KOPT-K1 (cell line): ENCODE data around the gene PPFIBP2.

ENCODE experiments used
- H3K27ac ChIP-seq: fragments of 200-600 bp; sonication (generic); 2 replicates; pipeline ENCODE4 v1.5.1; 2016; ENCODE audit warnings: antibody characterized with exemption, mild to moderate bottlenecking, low read depth, low read length; ENCODE audit not compliant: poor library complexity, severe bottlenecking
- H3K36me3 ChIP-seq: fragments of 200-600 bp; sonication (generic); 2 replicates; pipeline ENCODE4 v1.5.1; 2017; ENCODE audit warnings: antibody characterized with exemption, mild to moderate bottlenecking, low read length, moderate library complexity; ENCODE audit not compliant: insufficient read depth
- H3K9me3 ChIP-seq: fragments of 200-600 bp; sonication (generic); 2 replicates; pipeline ENCODE4 v1.5.1; 2017; ENCODE audit warnings: antibody characterized with exemption, low read length, mild to moderate bottlenecking; ENCODE audit not compliant: insufficient read depth, poor library complexity, severe bottlenecking

Gene PPFIBP2

GRCh38 chr11:7490535-7490934 lies 23.3 kb upstream of the PPFIBP2 start:
- Histone ChIP-seq H3K36me3 (no peaks in the 10 kb centered on the region), H3K9me3 (no peaks in the 10 kb centered on the region), H3K27ac (no peak overlapping the region)

GRCh38 chr11:7492253-7492652 lies 21.5 kb upstream of the PPFIBP2 start:
- Histone ChIP-seq H3K36me3 (no peaks in the 10 kb centered on the region), H3K9me3 (no peaks in the 10 kb centered on the region), H3K27ac (no peak overlapping the region)

DNA sequence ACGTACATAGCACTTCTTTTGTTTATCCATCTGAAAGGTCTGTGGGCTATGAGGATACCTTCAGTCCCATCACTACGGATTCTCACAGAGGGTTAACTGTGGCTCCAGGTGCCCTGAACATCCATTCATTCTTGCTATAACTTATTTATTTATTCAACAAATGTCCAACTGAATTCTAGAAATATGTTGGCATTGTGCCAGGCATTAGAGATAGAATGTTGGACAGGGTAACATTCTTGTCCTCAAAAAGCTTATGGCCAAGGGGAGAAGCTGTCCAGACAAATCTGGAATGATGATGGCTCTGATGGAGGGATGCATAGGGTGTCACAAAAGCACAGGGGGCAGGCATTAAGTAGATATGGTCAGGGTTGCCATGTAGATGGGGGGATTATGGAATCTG lies 20.1 kb upstream of the PPFIBP2 start:
- Histone ChIP-seq H3K27ac (no peak overlapping the region), H3K9me3 (no peaks in the 10 kb centered on the region), H3K36me3 (no peaks in the 10 kb centered on the region)

- Histone ChIP-seq H3K27ac (no peak overlapping the region), H3K36me3 (no peaks in the 10 kb centered on the region), H3K9me3 (no peaks in the 10 kb centered on the region)
Observed at GRCh38 chr11:7494086-7494745, 19.6 kb upstream of the PPFIBP2 start.

DNA sequence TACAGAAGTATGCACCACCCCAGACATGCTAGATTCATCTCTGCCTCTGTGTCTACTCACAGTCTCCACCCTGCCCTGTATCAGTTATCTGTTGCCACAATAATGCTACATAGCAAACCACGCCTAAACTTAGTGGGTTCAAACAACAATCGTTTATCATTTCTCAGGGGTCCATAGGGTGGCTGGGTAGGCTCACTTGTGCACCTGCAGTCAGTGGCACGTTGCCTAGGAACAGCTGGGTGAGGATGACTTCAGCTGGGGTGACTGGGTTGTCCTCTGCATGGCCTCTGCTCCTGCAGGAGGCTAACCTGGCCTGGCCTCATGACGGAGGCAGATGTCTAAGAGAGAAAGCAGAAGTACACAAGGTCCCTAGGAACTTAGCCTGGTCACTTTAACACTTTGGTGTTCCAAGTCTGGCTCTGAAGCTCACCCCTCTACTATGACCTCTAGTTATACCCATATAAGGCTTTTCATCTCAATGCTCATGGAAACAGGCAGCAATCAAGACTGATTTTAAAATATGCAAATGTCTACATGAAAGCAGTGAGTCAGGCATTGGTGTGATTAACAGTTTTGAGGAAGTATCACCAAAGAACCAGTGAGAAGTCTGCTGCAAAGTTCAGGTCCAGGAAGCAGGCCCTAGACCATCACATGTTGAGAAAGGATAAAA lies 17.8 kb upstream of the PPFIBP2 start:
- Histone ChIP-seq H3K36me3 (no peaks in the 10 kb centered on the region), H3K9me3 (no peaks in the 10 kb centered on the region), H3K27ac (no peak overlapping the region)

DNA sequence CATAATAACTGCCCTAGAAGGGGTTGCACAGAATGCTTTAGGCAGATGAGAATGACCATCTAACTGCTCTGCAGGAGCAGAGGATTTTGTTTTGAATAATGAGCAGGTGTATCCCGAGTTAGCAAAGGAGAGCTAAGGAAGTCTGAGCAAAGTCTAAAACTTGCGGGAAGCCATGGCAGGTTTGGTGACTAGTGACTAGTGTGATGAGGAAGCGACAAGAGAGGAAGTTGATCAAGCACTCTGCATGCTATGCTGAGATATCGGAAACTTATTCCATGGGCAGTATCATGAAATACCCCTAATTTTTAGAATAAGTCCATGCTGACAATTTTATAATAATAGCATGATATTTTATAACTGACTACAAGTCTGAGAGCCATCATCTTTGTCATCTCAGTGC lies 15.6 kb upstream of the PPFIBP2 start:
- no peaks in the 10 kb centered on the region for H3K9me3 ChIP-seq

DNA sequence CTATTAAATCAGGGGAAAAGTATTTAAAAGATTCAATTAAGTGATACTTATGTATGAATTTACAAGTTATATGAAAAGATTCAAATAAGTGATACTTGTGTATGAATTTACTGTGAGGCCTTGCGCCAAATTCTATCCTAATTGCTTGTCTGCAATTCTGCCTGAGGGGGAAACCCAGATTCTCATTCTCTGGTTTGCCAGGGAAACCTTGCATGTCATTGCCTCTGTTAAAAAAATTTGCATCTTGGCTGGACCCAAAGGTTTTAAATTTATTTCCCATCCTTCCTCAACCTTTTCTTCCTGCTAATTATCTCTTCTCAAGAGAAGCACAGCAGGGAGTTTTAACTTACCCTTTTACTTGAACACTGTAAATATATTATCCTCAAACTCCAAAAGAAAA lies 14.7 kb upstream of the PPFIBP2 start:
- no peaks in the 10 kb centered on the region for H3K36me3 ChIP-seq
- H3K27ac ChIP-seq: no peak overlapping the region
- H3K9me3 ChIP-seq: no peaks in the 10 kb centered on the region

More for the DNA sequence above, 15.6 kb upstream of the PPFIBP2 start:
- Histone ChIP-seq H3K36me3 (no peaks in the 10 kb centered on the region), H3K27ac (no peak overlapping the region)

GRCh38 chr11:7500251-7500650 lies 13.5 kb upstream of the PPFIBP2 start:
- Histone ChIP-seq H3K36me3 (no peaks in the 10 kb centered on the region), H3K27ac (no peak overlapping the region), H3K9me3 (no peaks in the 10 kb centered on the region)

DNA sequence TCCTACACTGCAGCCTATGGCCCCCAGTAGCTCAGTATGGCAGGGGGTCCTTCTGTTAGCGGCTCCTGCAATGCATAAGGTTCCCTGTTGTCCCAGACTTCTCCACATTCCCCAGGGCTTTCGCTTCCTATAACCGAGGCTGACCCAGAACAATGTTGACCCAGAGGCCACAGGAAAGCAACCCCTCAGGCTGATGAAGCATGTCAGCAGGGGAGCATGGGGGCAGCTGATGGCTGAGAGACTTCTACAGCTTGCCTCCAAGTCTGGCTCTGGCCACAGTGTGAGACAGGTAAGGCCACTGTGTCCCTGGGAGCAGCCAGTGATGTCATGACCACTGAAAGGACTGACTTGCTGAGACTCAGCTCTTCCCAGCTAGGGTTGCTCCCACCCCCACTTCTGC lies 12.5 kb upstream of the PPFIBP2 start:
- H3K27ac ChIP-seq: no peak overlapping the region
- H3K9me3 ChIP-seq: no peaks in the 10 kb centered on the region
- no peaks in the 10 kb centered on the region for H3K36me3 ChIP-seq

DNA sequence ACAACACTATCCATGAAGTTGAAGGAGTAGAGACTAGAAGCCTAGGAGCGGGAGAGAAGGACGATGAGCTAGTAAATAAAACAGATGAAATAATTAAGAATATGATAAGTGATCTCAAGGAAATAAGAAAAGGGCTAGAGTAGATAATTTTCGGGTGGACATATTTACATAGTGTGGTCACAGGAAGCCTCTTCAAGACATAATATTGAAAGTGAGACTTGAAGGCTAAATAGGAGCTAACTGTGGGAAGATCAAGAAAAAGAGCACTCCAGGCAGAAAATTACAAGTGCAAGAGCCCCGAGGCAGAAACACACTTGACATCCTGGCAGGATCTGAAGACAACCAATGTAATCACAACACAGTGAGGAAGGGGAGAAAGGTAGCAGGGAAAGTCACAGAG lies 11.9 kb upstream of the PPFIBP2 start:
- Histone ChIP-seq H3K36me3 (no peaks in the 10 kb centered on the region), H3K9me3 (no peaks in the 10 kb centered on the region), H3K27ac (no peak overlapping the region)

GRCh38 chr11:7506243-7506642 lies 7.6 kb upstream of the PPFIBP2 start:
- H3K9me3 ChIP-seq: no peaks in the 10 kb centered on the region
- H3K27ac ChIP-seq: no peak overlapping the region
- H3K36me3 ChIP-seq: no peaks in the 10 kb centered on the region

- H3K36me3 ChIP-seq: no peaks in the 10 kb centered on the region
- H3K27ac ChIP-seq: no peak overlapping the region
- no peaks in the 10 kb centered on the region for H3K9me3 ChIP-seq
Observed at GRCh38 chr11:7508087-7508486, 5.7 kb upstream of the PPFIBP2 start.

GRCh38 chr11:7509966-7510365 lies 3.8 kb upstream of the PPFIBP2 start:
- Histone ChIP-seq H3K9me3 (no peaks in the 10 kb centered on the region), H3K36me3 (no peaks in the 10 kb centered on the region), H3K27ac (no peak overlapping the region)

GRCh38 chr11:7511401-7511800 lies 2.4 kb upstream of the PPFIBP2 start:
- H3K27ac ChIP-seq: no peak overlapping the region
- H3K9me3 ChIP-seq: no peaks in the 10 kb centered on the region
- H3K36me3 ChIP-seq: no peaks in the 10 kb centered on the region

DNA sequence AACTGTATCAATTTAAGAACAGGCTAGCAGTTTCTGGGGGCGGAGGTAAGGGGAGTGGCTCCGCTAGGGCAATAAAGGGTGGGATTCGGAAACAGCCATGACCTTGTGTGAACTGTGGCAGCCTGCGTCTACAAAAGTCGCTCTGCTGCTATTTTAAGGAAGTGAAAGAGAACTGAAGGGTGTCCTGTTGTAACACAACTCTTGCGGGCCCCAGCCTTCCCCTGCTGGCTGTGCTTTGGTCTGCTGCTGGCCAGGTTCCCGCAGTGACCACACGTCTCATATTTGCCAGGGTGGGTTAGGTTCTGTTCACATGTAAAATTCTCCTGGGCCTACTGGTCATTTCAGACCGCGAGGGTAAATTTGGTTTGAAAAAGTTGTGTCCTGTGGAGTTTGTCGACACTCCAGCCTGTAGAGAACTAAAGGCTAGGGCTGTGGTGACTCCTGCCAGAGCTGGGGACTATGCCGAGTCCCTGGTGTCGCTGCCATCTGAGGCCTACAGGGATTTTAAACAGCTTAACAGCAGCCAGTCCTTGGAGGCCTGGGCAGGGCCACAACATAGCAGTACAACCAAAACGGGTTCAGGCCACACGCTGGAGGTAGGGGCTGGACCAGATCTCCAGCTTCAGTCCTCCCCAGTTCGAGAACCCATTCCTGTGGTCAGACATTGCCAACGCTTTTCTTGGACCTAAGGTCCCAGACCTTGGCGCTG lies 1.1 kb upstream of the PPFIBP2 start:
- H3K9me3 ChIP-seq: no peaks in the 10 kb centered on the region
- H3K36me3 ChIP-seq: no peaks in the 10 kb centered on the region
- H3K27ac ChIP-seq: no peak overlapping the region
